IPS-18c (cell line): ENCODE measurements around the gene MUC6.

Source experiments
- H3K4me3 ChIP-seq: 2 replicates; pipeline ENCODE4 v1.7.0; 2013; ENCODE audit warnings: low read depth, mild to moderate bottlenecking, low read length, moderate library complexity; ENCODE audit not compliant: insufficient read depth
- H3K9me3 ChIP-seq: one replicate; pipeline ENCODE4 v1.6.1; 2013; ENCODE audit warnings: mild to moderate bottlenecking, low read length, moderate library complexity; ENCODE audit not compliant: control insufficient read depth, insufficient read depth

The MUC6 gene

DNA sequence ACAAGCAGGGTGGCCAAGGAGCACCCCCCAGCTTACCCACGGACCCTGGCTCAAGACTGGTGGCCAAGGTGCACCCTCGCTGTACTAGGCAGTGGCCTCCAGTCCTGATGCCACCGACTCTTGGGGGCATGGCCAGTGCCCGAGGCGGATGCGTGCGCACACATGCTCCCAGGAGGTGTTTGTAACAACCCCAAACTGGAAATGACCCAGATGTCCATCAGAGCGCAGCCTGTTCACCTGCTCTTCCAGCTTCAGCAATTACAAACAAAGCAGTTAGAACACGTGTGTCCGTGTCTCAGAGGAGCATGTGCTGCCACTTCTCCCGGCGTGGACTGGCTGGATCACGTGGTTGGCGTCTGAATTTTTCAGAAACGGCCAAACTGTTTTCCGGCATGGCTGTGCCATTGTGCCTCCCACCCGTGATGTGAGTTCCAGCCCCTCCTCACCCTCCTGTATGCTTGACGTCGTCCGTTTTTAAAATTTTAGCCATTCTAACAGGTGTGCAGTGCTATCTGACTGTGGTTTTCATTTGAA is 7.1 kb upstream of the MUC6 start:
- Histone ChIP-seq H3K9me3 (no peaks in the 10 kb centered on the region), H3K4me3 (no peak overlapping the region)

DNA sequence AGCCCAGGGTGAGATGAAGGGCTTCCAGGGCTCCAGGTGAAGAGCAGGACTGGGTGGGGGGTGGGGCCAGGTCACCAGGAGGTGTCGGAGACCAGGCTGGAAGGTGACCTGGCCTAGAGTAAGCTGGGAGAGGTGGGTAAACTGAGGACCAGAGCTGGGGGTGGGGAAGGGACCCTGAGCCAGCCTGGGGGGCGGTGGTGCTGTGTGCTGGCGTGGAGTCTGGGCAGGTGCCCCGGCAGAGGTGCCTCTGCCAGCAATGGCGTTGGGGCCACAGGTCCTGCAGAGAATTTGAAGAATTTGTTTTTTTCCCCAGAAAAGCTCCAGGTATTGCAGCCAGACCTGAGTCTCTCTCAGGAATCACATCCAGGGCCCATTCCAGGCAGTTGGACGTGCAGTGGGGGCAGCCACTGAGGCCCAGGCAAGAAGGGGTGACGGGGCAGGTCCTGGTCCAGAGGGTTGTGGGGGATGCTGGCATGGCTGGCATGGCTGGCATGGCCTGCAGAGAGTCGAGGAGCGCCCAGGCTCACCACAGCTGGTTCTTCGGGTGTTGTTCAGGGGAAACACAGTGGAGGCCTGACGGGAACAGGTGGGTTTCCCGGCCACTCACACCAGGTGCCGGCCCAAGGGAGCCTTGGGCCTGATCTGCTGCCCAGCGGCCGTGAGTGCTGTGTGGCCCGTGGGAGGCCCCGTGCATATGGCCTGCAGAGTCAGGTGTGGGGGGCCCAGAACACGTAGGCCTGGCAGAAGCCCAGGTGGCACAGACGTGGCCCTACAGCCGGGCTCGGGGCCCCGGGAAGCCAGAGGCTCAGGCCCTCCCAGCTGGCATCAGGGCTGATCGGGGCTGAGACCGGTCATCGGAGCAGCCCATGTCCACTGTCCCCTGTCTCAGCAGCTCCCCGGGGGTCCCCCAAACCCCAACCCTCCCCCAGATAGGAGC is 6.4 kb upstream of the MUC6 start:
- H3K9me3 ChIP-seq, result no peaks in the 10 kb centered on the region

DNA sequence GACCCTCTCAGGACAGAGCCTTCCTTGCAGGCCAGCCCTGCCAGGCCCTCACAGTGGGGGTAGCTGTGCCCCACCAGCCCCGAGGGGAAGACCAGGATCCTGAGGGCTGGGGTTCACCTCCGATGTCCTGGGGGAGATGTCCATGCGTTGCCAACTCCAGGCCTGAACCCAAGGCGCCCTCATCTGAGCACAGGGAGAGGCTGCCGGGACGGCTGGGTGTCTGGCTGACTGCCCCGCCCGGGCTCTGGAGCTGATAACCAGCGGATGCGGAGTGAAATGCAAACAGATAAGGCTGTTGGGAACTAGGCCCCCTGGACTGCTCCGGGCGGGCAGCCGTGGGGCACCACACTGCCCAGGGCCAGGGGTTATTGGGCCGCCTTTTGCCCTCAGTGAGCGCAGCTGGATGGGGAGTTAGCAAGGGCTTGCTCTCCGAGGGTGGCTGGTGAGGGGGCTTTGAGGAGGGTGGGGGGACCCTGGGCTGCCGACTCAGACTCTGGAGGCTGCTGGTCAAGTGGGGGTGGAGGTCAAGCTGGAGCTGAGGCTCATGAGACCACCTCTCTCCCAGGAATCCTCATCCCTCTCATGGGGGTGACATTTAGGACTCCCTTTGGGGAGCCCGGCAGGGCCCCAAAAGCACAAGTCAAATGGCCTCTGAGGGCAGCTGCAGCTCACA is 5.6 kb upstream of the MUC6 start:
- no peak overlapping the region for H3K4me3 ChIP-seq

More for the DNA sequence above, 6.4 kb upstream of the MUC6 start:
- H3K4me3 ChIP-seq, result no peak overlapping the region

DNA sequence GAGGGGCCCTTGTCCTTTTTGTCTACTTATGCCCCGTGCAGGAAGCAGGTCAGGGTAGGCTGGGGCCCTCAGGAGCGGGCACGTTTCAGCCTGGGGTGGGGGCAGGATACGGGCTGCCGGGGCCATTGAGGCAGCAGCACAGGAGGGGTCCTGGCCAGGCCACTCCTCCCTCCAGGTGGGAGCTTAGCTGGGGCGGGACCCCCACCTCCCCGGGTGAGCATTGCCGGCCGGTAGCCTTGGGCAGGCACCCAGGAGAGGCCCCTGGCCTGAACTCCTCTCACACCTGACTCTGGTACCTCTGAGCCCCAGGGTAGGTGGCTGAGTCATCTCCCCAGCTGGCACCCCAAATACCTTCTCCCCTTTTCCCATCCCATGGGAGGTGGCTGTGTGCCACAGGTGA is 5.0 kb upstream of the MUC6 start:
- H3K4me3 ChIP-seq, result no peak overlapping the region

More for the DNA sequence above, 5.6 kb upstream of the MUC6 start:
- no peaks in the 10 kb centered on the region for H3K9me3 ChIP-seq

DNA sequence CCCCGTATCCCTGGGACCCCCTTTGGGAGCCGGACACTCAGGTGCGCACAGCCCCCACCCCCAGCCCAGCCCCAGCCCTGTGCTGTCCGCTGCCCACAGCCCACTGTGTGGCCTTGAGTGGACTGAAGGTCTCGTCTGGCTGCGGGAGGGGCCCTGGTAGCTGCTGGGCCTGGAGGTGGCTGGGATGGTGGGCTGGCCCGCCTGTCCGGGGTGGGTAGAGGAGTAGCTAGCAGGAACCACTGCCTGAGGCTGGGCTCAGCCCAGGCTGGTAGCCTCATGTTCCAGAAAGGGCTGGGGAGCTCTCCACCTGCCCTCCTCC is 4.6 kb upstream of the MUC6 start:
- Histone ChIP-seq H3K9me3 (no peaks in the 10 kb centered on the region), H3K4me3 (no peak overlapping the region)

More for the DNA sequence above, 5.0 kb upstream of the MUC6 start:
- H3K9me3 ChIP-seq, result no peaks in the 10 kb centered on the region

DNA sequence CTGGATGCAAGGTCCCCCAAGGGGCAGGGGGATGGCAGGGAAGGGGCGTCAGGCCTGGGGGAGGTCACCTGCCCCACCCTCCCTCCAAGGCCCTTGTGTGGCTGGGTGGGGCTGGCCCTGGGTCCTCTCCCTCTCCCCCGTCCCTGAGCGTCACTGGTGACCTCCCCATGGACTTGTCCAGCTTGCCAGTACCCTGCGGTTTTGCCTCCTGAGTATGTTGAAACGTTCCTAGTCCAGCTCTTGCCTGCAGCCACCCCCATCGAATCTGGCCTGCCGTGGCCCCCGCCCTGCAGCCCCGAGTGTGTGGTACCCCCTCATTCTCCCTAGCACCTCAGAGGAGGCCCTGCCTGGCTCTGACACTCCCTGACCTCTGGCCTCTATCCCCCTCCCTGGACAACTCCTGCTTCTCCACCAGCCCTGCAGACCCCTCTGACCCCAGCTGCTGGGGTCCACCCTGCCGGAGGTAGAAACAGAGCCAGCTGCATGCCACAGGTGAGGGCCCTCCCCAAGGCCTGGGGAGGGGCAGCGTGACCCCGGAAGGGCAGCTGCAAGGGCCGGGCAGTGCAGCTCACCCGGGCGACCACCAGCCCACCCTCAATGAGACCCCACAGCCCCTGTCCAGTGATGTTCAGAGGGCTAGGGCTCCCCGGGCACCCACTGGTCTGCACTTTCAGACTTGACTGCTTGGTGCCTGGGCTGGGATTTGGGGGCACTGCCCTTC is 4.1 kb upstream of the MUC6 start:
- Histone ChIP-seq H3K4me3 (no peak overlapping the region), H3K9me3 (no peaks in the 10 kb centered on the region)

DNA sequence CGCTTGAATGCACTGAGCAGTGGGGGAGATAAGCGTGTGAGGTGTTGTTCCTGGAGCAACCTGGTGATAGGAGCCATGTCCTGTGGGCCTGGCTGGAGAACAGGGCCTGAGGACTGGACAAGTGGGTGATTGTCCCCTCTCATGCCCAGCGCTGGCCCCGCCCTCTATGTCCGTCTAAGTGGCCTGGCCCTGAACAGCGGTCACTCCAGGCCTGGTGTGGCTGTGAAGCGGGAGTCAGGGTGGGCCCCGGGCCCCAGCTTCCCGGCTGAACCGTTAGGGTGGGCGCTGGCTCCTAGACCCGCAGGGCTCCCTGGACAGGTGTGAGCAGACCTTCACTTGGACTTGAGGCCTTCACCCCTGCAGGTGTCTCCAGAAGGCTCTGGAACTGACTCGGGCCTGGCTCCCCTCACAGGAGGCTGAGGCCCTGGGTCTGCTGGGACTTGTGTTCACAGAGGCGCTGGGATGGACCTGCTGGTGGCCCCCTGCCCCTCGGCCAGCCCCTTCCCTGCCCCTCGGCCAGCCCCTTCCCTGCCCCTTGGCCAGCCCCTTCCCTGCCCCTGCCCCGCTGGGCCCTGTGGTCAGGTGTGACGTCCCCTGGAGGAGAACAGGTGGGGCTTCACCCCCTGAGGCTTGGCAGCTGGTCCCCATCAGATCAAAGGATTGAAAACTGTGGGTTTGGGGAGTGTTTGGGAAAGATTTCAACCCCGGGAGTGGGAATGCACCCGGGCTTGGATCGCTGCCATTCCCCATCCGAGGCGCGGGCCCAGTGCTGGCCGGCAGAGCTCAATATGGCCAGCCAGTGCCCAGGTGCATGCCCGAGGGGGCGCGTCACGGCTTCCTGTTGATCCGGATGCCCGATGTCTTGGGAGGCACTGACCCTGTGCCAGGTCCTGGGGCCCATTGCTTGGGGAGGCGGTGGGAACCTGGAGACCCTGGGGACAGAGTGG is 3.2 kb upstream of the MUC6 start:
- Histone ChIP-seq H3K4me3 (no peak overlapping the region), H3K9me3 (no peaks in the 10 kb centered on the region)

DNA sequence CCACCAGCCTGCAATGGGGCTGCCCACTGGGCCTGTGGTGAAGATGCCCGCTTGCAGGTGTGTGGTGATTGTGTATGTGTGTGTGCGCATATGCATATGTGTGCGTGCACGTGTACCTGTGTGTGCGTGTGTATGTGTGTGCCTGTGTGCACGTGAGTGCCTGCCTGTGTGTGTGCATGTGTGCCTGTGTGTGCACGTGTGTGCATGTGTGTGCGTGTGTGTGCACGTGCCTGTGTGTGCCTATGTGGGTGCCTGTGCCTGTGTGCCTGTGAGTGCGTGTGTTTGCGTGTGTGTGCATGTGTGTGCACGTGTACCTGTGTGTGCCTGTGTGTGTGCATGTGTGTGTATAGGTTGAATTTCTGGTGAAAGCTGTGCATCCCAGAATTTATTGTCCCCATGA is 2.4 kb upstream of the MUC6 start:
- no peaks in the 10 kb centered on the region for H3K9me3 ChIP-seq

DNA sequence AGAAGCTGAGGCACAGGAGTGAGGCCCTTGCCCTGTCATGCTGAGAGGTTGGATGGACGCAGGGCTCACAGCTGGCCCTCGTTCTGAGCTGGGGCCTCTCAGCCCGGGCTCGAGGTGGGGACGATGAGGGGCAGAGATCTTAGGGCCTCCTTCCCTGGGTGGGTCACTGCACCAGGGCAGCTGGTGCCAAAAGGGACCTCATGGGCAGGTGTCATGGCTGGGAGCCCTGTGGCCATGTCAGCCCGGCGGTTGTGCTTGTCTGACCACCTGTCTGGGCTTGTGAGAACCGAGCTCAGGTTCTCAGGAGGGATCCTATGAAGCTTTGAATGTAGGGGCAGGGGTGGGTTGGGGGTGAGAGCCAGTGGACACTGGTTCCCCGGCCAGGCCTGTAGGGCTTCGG is 1.8 kb upstream of the MUC6 start:
- no peaks in the 10 kb centered on the region for H3K9me3 ChIP-seq
- H3K4me3 ChIP-seq, result no peak overlapping the region

More for the DNA sequence above, 2.4 kb upstream of the MUC6 start:
- H3K4me3 ChIP-seq, result no peak overlapping the region

DNA sequence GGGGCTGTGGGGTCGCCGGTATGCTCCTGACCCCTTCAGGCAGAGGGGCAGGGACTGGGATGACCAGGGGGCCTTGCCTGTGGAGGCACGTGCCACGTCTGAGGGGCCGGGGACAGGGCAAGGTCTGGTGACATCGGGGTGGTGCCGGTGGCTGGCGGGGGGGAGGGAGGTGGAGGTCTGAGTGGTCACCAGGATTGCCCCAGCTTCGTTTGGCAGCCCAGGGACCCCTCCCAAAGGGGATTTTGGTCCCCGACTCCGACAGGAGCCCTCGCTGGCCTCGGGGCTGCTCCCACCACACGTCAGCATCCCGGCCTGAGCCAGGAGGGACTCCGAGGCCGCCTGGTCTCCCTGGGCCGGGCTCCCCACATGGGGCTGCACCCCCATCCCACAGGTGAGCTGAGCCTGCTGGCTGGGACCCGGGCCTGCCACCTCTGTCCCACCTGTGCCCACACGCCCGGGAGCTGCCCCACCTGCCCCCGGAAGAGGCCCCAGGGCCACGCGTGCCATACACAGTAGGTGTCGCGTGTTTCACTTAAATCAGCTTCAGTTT is 1.1 kb upstream of the MUC6 start:
- Histone ChIP-seq H3K4me3 (no peak overlapping the region), H3K9me3 (no peaks in the 10 kb centered on the region)

DNA sequence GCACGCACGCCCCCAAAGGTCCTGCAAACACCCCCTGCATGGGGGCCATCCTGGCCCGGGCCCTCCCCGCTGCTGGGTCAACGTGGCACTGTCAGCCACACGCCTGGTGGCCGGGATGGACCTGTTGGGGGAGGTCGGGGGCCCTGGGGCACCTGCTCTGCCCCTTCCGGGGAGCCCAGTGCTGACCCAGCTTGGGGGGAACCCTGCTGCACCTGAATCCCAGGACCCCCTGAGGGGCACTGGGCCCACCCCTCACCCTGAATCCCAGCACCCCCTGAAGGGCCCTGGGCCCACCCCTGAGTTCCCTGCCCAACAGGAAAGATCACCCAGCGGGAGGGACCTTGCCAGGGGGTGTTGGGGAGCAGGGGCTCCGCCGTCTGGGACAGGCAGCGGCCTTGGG is 413 bp upstream of the MUC6 start:
- H3K9me3 ChIP-seq, result no peaks in the 10 kb centered on the region
- H3K4me3 ChIP-seq, result no peak overlapping the region

DNA sequence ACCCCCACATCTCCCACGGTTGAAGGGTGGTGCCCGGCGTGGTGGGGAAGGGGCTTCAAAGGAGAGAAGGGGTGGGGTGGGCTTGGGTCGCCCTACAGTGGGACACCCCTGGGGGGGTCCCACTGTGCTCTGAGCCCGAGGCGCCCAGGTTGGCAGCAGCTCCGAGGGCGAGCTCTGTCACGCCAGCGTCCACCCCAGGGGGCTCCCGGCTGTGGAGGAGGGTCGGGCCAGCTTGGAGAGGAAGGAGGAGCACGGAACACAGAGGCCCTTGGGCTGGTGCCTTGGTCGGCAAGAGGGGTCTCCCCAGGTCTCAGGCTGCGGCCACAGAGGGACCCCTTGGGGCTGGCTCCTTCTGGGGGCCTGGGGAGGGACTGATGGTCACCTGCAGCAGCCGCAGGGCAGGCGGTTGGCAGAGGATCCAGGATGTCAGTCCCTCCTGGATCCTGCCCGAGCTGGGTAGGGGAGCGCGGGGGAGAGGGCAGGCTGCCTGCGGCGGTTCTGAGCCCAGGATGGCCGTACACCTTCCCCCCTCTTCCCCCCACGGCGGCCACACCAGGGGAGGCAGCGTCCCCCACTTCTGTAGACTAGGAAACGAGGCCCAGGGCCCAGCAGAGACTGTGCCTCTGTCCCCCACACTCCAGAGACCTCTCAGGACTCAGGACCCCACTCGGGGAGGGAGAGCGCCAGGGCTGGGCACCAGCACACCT is 788 bp downstream of the MUC6 start:
- H3K4me3 ChIP-seq, result no peak overlapping the region
- H3K9me3 ChIP-seq, result no peaks in the 10 kb centered on the region

DNA sequence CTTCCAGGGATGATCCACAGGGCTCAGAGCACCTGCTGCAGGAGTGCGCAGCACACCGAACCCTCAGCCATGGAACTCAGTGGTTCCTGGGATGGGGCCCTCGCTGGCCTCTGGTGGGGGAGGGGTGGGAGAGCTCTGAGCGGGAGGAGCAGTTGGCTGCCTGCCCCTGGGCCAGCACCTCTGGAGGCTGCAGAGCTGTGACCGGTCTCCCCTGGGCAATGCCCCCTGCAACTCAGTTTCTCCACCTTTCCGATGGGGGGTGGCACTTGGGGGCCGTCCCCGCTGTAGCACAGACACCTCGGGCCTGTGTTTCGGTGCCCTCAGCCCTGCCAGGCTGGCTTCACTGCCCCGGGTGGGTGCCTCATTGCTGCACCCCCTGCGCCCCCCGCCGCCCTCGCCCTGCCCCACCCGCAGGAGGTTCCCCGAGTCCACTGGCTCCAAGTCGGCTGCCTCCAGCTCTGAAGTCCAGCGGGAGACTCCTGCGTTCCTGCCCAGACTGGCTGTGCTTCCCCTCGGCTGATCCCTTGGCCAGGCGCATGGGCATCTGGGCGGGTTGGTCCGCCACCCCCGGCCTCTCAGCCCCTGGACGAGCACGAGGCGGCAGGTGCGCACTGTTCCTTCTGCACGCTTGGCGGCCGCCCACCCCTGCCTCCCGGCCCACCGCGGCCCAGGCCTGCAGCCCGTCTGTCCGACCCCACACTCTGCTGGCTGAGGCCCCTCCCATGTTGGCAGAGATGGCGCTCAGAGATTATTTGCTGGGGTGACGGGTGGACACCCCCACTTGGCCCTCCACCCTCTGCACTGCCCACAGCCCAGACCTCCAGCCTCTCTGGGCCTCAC is 1.8 kb downstream of the MUC6 start:
- Histone ChIP-seq H3K4me3 (no peak overlapping the region), H3K9me3 (no peaks in the 10 kb centered on the region)

DNA sequence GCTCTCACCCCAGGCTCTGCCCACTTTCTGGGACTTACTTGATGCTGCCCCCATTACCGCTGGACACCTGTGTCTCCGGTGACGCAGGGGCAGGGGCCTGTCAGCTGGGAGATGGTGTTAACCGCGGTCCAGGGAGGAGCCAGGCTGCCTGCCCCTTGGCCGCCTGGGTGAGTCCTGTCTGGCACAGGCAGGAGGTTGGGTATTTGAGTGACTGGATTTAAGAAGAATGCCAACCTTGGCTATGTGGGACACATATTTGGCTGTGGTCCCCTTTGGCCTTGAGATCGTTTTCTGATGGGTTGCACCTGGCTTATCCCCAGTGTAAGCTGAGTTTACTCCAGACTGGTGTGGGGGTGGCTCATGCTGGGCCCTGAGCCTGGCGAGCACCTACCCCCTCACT is 2.5 kb downstream of the MUC6 start:
- Histone ChIP-seq H3K9me3 (no peaks in the 10 kb centered on the region), H3K4me3 (no peak overlapping the region)
